Mucosa of rectum (tissue), 2 donors: ENCODE results near the gene RUFY3.
"Not testable (repeated sequence)": the region's sequence is repeated elsewhere in the genome, so short reads cannot be mapped to it uniquely, and the experiment has no call there.

Experiments used
- H3K27ac ChIP-seq, 2 donors: one replicate each; pipeline ENCODE4 v1.7.0; 2013; ENCODE audit warnings: inconsistent platforms in 2 of 2, low read depth in 2 of 2, low read length in 2 of 2
- H3K27me3 ChIP-seq, 2 donors: one replicate each; pipeline ENCODE4 v1.7.0; 2013; ENCODE audit warnings: low read length in 2 of 2; ENCODE audit not compliant: control insufficient read depth in 2 of 2, insufficient read depth in 2 of 2
- H3K36me3 ChIP-seq, 2 donors: one replicate each; pipeline ENCODE4 v1.7.0; 2013; ENCODE audit warnings: low read length in 2 of 2; ENCODE audit not compliant: control insufficient read depth in 2 of 2, insufficient read depth in 2 of 2
- H3K4me1 ChIP-seq, 2 donors: one replicate each; pipeline ENCODE4 v1.7.0; 2013; ENCODE audit warnings: low read length in 2 of 2, mild to moderate bottlenecking in 1 of 2; ENCODE audit not compliant: control insufficient read depth in 2 of 2, insufficient read depth in 2 of 2
- H3K4me3 ChIP-seq, 2 donors: one replicate each; pipeline ENCODE4 v1.7.0; 2013; ENCODE audit warnings: low read length in 2 of 2
- H3K9ac ChIP-seq, 2 donors: one replicate each; pipeline ENCODE4 v1.7.0; 2013; ENCODE audit warnings: low read length in 2 of 2, low read depth in 1 of 2, mild to moderate bottlenecking in 1 of 2
- H3K9me3 ChIP-seq, 2 donors: one replicate each; pipeline ENCODE4 v1.7.0; 2013; ENCODE audit warnings: low read length in 2 of 2; ENCODE audit not compliant: control insufficient read depth in 2 of 2
- donor health status: healthy.
- donor health status: Normal muscosa, but diverticular disease.

RUFY3 gene

GRCh38 chr4:70765368-70765767 lies 43.6 kb downstream of the RUFY3 start:
- Histone ChIP-seq H3K4me1 (no peaks in the 10 kb centered on the region), H3K27me3 (no peaks in the 10 kb centered on the region), H3K9ac (no peak overlapping the region), H3K4me3 (no peak overlapping the region), H3K36me3 (peaks cover 26 to 35% of the 10 kb centered on the region in 2 donors), H3K27ac (no peak overlapping the region), H3K9me3 (no peaks in the 10 kb centered on the region)

- Histone ChIP-seq H3K9ac (no peak overlapping the region), H3K27me3 (no peaks in the 10 kb centered on the region), H3K4me3 (no peak overlapping the region), H3K9me3 (no peaks in the 10 kb centered on the region), H3K36me3 (peaks cover 26 to 38% of the 10 kb centered on the region in 2 donors), H3K27ac (no peak overlapping the region), H3K4me1 (no peaks in the 10 kb centered on the region)
These were observed 46.7 kb downstream of the RUFY3 start for GRCh38 chr4:70768301-70768948.

GRCh38 chr4:70769396-70769795 lies 47.6 kb downstream of the RUFY3 start:
- H3K36me3 ChIP-seq: peaks cover 20 to 32% of the 10 kb centered on the region in 2 donors
- not testable (repeated sequence) for H3K9me3 ChIP-seq, H3K27me3 ChIP-seq, H3K9ac ChIP-seq, H3K4me3 ChIP-seq, H3K27ac ChIP-seq, H3K4me1 ChIP-seq

GRCh38 chr4:70772929-70773555 lies 51.3 kb downstream of the RUFY3 start:
- H3K36me3 ChIP-seq: peaks cover 19 to 21% of the 10 kb centered on the region in 2 donors

GRCh38 chr4:70778888-70779422 lies 57.2 kb downstream of the RUFY3 start:
- Histone ChIP-seq H3K4me3 (no peak overlapping the region), H3K27ac (no peak overlapping the region), H3K4me1 (no peaks in the 10 kb centered on the region), H3K27me3 (no peaks in the 10 kb centered on the region), H3K9me3 (no peaks in the 10 kb centered on the region), H3K9ac (no peak overlapping the region), H3K36me3 (peaks cover 5 to 8% of the 10 kb centered on the region in 2 donors)

More at GRCh38 chr4:70772929-70773555, 51.3 kb downstream of the RUFY3 start:
- H3K4me1 ChIP-seq: no peaks in the 10 kb centered on the region
- H3K4me3 ChIP-seq: no peak overlapping the region
- no peaks in the 10 kb centered on the region for H3K27me3 ChIP-seq
- no peak overlapping the region for H3K27ac ChIP-seq
- H3K9ac ChIP-seq: no peak overlapping the region
- no peaks in the 10 kb centered on the region for H3K9me3 ChIP-seq

- Histone ChIP-seq H3K36me3 (peaks cover 8% of the 10 kb centered on the region in 2 donors), H3K4me3 (no peak overlapping the region), H3K9me3 (no peaks in the 10 kb centered on the region), H3K9ac (no peak overlapping the region), H3K27ac (no peak overlapping the region), H3K27me3 (no peaks in the 10 kb centered on the region), H3K4me1 (no peaks in the 10 kb centered on the region)
These were observed 61.3 kb downstream of the RUFY3 start for GRCh38 chr4:70783096-70783495.

GRCh38 chr4:70787496-70787895 lies 65.7 kb downstream of the RUFY3 start:
- Histone ChIP-seq H3K36me3 (peaks cover 16 to 22% of the 10 kb centered on the region in 2 donors), H3K4me3 (no peak overlapping the region), H3K9ac (no peak overlapping the region), H3K27me3 (no peaks in the 10 kb centered on the region), H3K9me3 (no peaks in the 10 kb centered on the region), H3K27ac (no peak overlapping the region), H3K4me1 (no peaks in the 10 kb centered on the region)

GRCh38 chr4:70788733-70789132 lies 67.0 kb downstream of the RUFY3 start:
- Histone ChIP-seq H3K4me3 (no peak overlapping the region), H3K9ac (no peak overlapping the region), H3K4me1 (no peaks in the 10 kb centered on the region), H3K27ac (no peak overlapping the region), H3K9me3 (no peaks in the 10 kb centered on the region), H3K36me3 (peaks cover 16 to 20% of the 10 kb centered on the region in 2 donors), H3K27me3 (no peaks in the 10 kb centered on the region)

GRCh38 chr4:70793626-70794025 lies 71.9 kb downstream of the RUFY3 start:
- Histone ChIP-seq H3K4me1 (no peaks in the 10 kb centered on the region), H3K27ac (no peak overlapping the region), H3K36me3 (peaks cover 25 to 30% of the 10 kb centered on the region in 2 donors), H3K4me3 (no peak overlapping the region), H3K9me3 (no peaks in the 10 kb centered on the region), H3K9ac (no peak overlapping the region), H3K27me3 (no peaks in the 10 kb centered on the region)

GRCh38 chr4:70801265-70801809 lies 79.6 kb downstream of the RUFY3 start:
- H3K9me3 ChIP-seq: no peaks in the 10 kb centered on the region
- H3K27ac ChIP-seq: no peak overlapping the region
- peaks cover 3 to 4% of the 10 kb centered on the region in 2 donors for H3K36me3 ChIP-seq
- no peak overlapping the region for H3K9ac ChIP-seq
- no peaks in the 10 kb centered on the region for H3K27me3 ChIP-seq
- H3K4me1 ChIP-seq: no peaks in the 10 kb centered on the region
- no peak overlapping the region for H3K4me3 ChIP-seq
